ENCODE data around the gene OPCML.

OPCML gene

DNA sequence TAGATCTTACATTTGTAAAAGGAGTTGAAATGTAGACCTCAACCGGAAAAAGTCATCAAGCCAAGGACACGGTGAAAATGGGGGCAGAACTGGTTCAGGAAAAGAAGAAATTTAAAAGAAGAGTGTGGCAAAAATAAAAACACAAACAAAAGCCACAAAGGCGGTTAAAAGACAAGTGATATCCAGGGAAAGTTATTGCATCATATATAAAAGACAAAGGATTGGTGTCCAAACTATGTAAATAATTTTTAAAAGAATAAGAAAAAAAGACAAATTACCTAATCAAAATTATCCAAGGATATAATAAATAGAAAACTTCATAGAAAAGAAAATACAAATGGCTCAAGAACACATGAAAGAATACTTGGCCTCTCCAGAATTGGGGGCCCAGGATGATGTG is 45.1 kb upstream of the OPCML start:
- TF ChIP-seq, protein P1, sequence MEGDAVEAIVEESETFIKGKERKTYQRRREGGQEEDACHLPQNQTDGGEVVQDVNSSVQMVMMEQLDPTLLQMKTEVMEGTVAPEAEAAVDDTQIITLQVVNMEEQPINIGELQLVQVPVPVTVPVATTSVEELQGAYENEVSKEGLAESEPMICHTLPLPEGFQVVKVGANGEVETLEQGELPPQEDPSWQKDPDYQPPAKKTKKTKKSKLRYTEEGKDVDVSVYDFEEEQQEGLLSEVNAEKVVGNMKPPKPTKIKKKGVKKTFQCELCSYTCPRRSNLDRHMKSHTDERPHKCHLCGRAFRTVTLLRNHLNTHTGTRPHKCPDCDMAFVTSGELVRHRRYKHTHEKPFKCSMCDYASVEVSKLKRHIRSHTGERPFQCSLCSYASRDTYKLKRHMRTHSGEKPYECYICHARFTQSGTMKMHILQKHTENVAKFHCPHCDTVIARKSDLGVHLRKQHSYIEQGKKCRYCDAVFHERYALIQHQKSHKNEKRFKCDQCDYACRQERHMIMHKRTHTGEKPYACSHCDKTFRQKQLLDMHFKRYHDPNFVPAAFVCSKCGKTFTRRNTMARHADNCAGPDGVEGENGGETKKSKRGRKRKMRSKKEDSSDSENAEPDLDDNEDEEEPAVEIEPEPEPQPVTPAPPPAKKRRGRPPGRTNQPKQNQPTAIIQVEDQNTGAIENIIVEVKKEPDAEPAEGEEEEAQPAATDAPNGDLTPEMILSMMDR (IDR thresholded peaks at IDR 0.05; ENCODE audit: insufficient read depth, low read length): no peak
- no peak for TF ChIP-seq SPI1 (IDR thresholded peaks at IDR 0.05; ENCODE audit: borderline replicate concordance, low read depth)
- no peak for TF ChIP-seq POLR2AphosphoS5 (IDR thresholded peaks at IDR 0.05; ENCODE audit: low read depth)
- TF ChIP-seq GABPA (IDR thresholded peaks at IDR 0.05; ENCODE audit: low read depth): no peak
- TF ChIP-seq, protein P2, sequence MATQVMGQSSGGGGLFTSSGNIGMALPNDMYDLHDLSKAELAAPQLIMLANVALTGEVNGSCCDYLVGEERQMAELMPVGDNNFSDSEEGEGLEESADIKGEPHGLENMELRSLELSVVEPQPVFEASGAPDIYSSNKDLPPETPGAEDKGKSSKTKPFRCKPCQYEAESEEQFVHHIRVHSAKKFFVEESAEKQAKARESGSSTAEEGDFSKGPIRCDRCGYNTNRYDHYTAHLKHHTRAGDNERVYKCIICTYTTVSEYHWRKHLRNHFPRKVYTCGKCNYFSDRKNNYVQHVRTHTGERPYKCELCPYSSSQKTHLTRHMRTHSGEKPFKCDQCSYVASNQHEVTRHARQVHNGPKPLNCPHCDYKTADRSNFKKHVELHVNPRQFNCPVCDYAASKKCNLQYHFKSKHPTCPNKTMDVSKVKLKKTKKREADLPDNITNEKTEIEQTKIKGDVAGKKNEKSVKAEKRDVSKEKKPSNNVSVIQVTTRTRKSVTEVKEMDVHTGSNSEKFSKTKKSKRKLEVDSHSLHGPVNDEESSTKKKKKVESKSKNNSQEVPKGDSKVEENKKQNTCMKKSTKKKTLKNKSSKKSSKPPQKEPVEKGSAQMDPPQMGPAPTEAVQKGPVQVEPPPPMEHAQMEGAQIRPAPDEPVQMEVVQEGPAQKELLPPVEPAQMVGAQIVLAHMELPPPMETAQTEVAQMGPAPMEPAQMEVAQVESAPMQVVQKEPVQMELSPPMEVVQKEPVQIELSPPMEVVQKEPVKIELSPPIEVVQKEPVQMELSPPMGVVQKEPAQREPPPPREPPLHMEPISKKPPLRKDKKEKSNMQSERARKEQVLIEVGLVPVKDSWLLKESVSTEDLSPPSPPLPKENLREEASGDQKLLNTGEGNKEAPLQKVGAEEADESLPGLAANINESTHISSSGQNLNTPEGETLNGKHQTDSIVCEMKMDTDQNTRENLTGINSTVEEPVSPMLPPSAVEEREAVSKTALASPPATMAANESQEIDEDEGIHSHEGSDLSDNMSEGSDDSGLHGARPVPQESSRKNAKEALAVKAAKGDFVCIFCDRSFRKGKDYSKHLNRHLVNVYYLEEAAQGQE (IDR thresholded peaks at IDR 0.05; ENCODE audit: insufficient replicate concordance, low read depth): no peak
- H3K4me3 ChIP-seq (replicated peaks; ENCODE audit: insufficient read depth, low read length): no peak overlapping the region
- no peaks in the 10 kb centered on the region for H3K27me3 ChIP-seq (ENCODE audit: insufficient read depth, poor library complexity, severe bottlenecking)
- no peak overlapping the region for H3K27ac ChIP-seq (replicated peaks)
- no peak for DNase-seq (ENCODE audit: low read depth in 1 of 2, low spot score in 1 of 2)

- no peak for DNase-seq (ENCODE audit: low read depth in 1 of 2, low spot score in 1 of 2)
- no peak overlapping the region for H3K4me3 ChIP-seq (replicated peaks; ENCODE audit: insufficient read depth, low read length)
- no peak overlapping the region for H3K27ac ChIP-seq (replicated peaks)
- H3K27me3 ChIP-seq (ENCODE audit: insufficient read depth, poor library complexity, severe bottlenecking): no peaks in the 10 kb centered on the region
- TF ChIP-seq POLR2AphosphoS5 (IDR thresholded peaks at IDR 0.05; ENCODE audit: low read depth) (no peak), GABPA (IDR thresholded peaks at IDR 0.05; ENCODE audit: low read depth) (no peak)
- TF ChIP-seq, protein P2 (IDR thresholded peaks at IDR 0.05; ENCODE audit: insufficient replicate concordance, low read depth): no peak
- TF ChIP-seq, protein P1 (IDR thresholded peaks at IDR 0.05; ENCODE audit: insufficient read depth, low read length): no peak
Observed at GRCh38 chr11:133576351-133576750, 44.0 kb upstream of the OPCML start.

DNA sequence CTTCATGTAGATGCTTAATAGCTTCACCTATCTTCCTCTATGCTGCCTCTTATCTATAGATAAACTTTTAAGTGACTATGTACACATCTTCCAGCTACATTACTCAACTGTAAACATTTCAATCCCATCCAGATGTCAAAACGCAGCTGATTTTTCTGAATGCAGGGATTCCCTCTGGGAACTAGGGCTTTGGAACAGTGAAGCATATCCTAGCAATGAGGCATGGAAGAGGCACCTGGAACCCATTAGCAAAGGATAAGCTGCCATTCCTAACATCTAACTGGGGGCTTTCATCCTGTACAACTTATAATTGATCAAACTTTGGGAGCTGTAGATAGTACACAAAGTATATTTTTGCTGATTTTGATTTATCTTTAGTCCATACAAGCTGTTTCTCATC is 40.8 kb upstream of the OPCML start:
- Histone ChIP-seq H3K27ac (replicated peaks) (no peak overlapping the region), H3K4me3 (replicated peaks; ENCODE audit: insufficient read depth, low read length) (no peak overlapping the region), H3K27me3 (ENCODE audit: insufficient read depth, poor library complexity, severe bottlenecking) (no peaks in the 10 kb centered on the region)
- TF ChIP-seq GABPA (IDR thresholded peaks at IDR 0.05; ENCODE audit: low read depth): no peak
- TF ChIP-seq SPI1 (IDR thresholded peaks at IDR 0.05; ENCODE audit: borderline replicate concordance, low read depth): no peak
- TF ChIP-seq, protein P2 (IDR thresholded peaks at IDR 0.05; ENCODE audit: insufficient replicate concordance, low read depth): no peak
- TF ChIP-seq POLR2AphosphoS5 (IDR thresholded peaks at IDR 0.05; ENCODE audit: low read depth): no peak
- TF ChIP-seq, protein P1 (IDR thresholded peaks at IDR 0.05; ENCODE audit: insufficient read depth, low read length): no peak
- no peak for DNase-seq (ENCODE audit: low read depth in 1 of 2, low spot score in 1 of 2)

All from HL-60 (cell line).